Thyroid gland (tissue), 4 donors: Measurements from ENCODE around the gene PLXNA1. TPM values are rescaled to one million over a fixed set of nuclear protein-coding genes. Genes with fewer than 3 reads are reported as not detected.

Source experiments
- DNase-seq, 2 donors: peaks; one replicate each; pipeline ENCODE4 v3.0.0-alpha.2; 2019
- H3K27ac ChIP-seq, 3 donors: fragments of 200-600 bp; sonication (generic); 1 replicate in 2 of 3; 2 replicates in 1 of 3; pipeline ENCODE4 v1.5.1; 2016 to 2019; ENCODE audit warnings: mild to moderate bottlenecking in 1 of 3, moderate library complexity in 1 of 3
- H3K27me3 ChIP-seq: fragments of 200-600 bp; sonication (generic); one replicate; pipeline ENCODE4 v1.5.1; 2019
- H3K36me3 ChIP-seq, 2 donors: fragments of 200-600 bp; sonication (generic); one replicate each; pipeline ENCODE4 v1.5.1; 2016 to 2019
- H3K4me1 ChIP-seq, 2 donors: fragments of 200-600 bp; sonication (generic); one replicate each; pipeline ENCODE4 v1.5.1; 2017 to 2019
- H3K4me3 ChIP-seq, 3 donors: fragments of 200-600 bp; sonication (generic); replicated peaks in 1 of 3; 1 replicate in 2 of 3; 2 replicates in 1 of 3; pipeline ENCODE4 v1.5.1; 2016; ENCODE audit warnings: mild to moderate bottlenecking in 1 of 3
- H3K9me3 ChIP-seq: fragments of 200-600 bp; sonication (generic); one replicate; pipeline ENCODE4 v1.5.1; 2017
- POLR2A ChIP-seq, 2 donors: fragments of 450-650 bp; IDR thresholded peaks; one replicate each; pipeline ENCODE4 v1.6.1; 2017; ENCODE audit warnings: antibody characterized with exemption in 2 of 2, mild to moderate bottlenecking in 2 of 2, moderate library complexity in 1 of 2
- WGBS, 2 donors: methylation state at CpG; one replicate each; pipeline ENCODE4 v1.1.5; 2017; 5-methylcytosine and 5-hydroxymethylcytosine counted together
- intact Hi-C: fragments of 100-400 bp; cut with DNase I; formaldehyde crosslinking; loops from one replicate; pipeline ENCODE4 v1.15.1; 2023
- total RNA-seq, 4 donors: library from RNA; depleted of rRNA; stranded (reverse); fragments of >200 nt; gene quantifications; one replicate each; pipeline ENCODE4 v1.2.3, GENCODE V29; 2016
- TF ChIP-seq, protein P1 (sequence below), 6 experiments: fragments of 200-600 bp in 3 of 6; fragments of 450-650 bp in 3 of 6; sonication (generic) in 3 of 6; IDR thresholded peaks; one replicate each; pipeline ENCODE4 v1.5.1; 2016 to 2019; ENCODE audit warnings: antibody characterized with exemption in 6 of 6, mild to moderate bottlenecking in 2 of 6, inconsistent platforms in 1 of 6, moderate library complexity in 1 of 6

Gene PLXNA1
- total RNA-seq, 4 donors from 2014 or later = 16.0 to 28.0 (median 22.8) TPM

DNA sequence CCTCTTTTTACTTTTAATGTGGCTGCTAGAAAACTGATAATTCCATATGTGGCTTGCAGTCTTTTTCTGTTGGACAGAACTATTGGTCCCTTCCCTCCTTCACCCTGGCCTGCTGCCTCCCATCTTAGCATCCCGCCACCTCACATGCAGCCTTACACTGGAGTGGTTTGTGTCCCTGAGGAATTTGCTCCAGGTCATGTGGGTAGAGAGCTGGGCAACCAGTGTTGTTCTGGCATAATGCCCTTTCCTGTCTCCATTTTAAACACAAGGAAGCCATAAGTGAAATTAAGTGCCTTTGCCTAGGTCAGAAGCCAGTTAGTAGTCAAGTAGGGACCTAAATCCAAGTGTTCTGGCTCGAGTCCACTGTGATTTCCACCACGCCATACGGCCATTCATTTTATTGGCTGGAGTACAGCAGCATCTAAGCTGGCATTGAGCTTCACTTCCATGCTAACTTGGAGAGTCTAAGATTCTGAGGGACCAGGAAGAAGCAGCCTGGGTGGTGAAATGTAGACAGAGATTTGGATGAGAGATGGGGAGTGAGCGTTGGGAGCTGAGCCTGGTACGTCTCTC, 46.0 kb upstream of the PLXNA1 start:
- DNase-seq = no peak
- H3K4me3 ChIP-seq = no peak overlapping the region
- no peak overlapping the region for H3K27ac ChIP-seq
- WGBS, 2 donors = 82 to 87% methylated on average over 6 of the region's 6 CpGs
- H3K27me3 ChIP-seq = no peaks in the 10 kb centered on the region
- TF ChIP-seq, protein P1, sequence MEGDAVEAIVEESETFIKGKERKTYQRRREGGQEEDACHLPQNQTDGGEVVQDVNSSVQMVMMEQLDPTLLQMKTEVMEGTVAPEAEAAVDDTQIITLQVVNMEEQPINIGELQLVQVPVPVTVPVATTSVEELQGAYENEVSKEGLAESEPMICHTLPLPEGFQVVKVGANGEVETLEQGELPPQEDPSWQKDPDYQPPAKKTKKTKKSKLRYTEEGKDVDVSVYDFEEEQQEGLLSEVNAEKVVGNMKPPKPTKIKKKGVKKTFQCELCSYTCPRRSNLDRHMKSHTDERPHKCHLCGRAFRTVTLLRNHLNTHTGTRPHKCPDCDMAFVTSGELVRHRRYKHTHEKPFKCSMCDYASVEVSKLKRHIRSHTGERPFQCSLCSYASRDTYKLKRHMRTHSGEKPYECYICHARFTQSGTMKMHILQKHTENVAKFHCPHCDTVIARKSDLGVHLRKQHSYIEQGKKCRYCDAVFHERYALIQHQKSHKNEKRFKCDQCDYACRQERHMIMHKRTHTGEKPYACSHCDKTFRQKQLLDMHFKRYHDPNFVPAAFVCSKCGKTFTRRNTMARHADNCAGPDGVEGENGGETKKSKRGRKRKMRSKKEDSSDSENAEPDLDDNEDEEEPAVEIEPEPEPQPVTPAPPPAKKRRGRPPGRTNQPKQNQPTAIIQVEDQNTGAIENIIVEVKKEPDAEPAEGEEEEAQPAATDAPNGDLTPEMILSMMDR (IDR thresholded peaks at IDR 0.05) = no peak
- TF ChIP-seq POLR2A (IDR thresholded peaks at IDR 0.05) = no peak
- peaks cover 5 to 29% of the 10 kb centered on the region in 2 donors for H3K4me1 ChIP-seq
- no peaks in the 10 kb centered on the region for H3K9me3 ChIP-seq
- intact Hi-C loops = no loop called here
- H3K36me3 ChIP-seq = no peaks in the 10 kb centered on the region

DNA sequence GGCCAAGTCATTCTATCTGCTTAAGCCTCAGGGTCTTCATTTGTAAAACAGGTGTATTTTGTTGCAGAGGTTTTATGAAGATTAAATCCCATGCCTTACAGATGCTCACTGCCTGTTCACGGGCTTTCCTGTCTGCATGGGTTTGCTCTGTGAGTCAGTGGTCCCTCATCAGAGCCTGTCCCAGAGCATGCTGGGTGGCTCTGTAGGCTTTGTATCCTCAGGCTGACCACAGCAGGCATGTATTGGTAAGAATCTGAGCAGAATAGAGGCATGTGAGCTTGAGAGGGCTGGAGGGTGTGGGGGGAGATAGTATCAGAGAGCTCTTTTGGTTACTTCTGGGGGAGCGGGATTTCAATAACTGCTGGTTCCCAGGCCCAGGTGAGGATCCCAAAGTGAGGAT, 45.4 kb upstream of the PLXNA1 start:
- 94 to 100% methylated on average over 2 of the region's 2 CpGs for WGBS, 2 donors
- H3K9me3 ChIP-seq = no peaks in the 10 kb centered on the region
- H3K36me3 ChIP-seq = no peaks in the 10 kb centered on the region
- intact Hi-C loops = no loop called here
- no peaks in the 10 kb centered on the region for H3K27me3 ChIP-seq
- H3K4me1 ChIP-seq = peaks cover 5 to 23% of the 10 kb centered on the region in 2 donors
- H3K4me3 ChIP-seq = no peak overlapping the region
- TF ChIP-seq POLR2A (IDR thresholded peaks at IDR 0.05) = no peak
- TF ChIP-seq, protein P1 (IDR thresholded peaks at IDR 0.05) = no peak
- no peak for DNase-seq
- no peak overlapping the region for H3K27ac ChIP-seq

DNA sequence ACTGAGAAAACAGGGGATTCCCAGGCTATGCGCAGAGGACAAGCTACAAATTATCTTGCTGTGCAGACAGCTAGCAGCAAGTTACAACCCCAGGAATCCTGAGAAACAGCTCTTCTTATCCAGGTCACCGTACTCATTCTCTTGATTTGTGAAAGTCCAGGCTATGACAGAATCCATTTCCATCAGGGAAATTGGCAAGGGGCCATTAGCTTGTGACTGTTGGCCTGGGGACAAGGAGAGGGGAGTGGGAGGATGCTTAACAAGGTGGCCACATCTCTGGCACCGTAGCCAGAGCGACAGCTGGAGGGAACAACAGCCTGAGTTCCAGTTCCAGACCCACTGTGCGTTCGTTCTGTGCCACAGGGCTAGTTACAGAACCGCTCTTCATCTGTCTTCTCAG, 44.9 kb upstream of the PLXNA1 start:
- TF ChIP-seq, protein P1 (IDR thresholded peaks at IDR 0.05) = no peak
- TF ChIP-seq POLR2A (IDR thresholded peaks at IDR 0.05) = no peak
- DNase-seq = no peak
- WGBS, 2 donors = 82 to 87% methylated on average over 7 of the region's 7 CpGs
- Histone ChIP-seq H3K9me3 (no peaks in the 10 kb centered on the region), H3K4me3 (no peak overlapping the region), H3K36me3 (no peaks in the 10 kb centered on the region), H3K27me3 (no peaks in the 10 kb centered on the region), H3K4me1 (peaks cover 5 to 19% of the 10 kb centered on the region in 2 donors), H3K27ac (no peak overlapping the region)
- intact Hi-C loops = no loop called here

DNA sequence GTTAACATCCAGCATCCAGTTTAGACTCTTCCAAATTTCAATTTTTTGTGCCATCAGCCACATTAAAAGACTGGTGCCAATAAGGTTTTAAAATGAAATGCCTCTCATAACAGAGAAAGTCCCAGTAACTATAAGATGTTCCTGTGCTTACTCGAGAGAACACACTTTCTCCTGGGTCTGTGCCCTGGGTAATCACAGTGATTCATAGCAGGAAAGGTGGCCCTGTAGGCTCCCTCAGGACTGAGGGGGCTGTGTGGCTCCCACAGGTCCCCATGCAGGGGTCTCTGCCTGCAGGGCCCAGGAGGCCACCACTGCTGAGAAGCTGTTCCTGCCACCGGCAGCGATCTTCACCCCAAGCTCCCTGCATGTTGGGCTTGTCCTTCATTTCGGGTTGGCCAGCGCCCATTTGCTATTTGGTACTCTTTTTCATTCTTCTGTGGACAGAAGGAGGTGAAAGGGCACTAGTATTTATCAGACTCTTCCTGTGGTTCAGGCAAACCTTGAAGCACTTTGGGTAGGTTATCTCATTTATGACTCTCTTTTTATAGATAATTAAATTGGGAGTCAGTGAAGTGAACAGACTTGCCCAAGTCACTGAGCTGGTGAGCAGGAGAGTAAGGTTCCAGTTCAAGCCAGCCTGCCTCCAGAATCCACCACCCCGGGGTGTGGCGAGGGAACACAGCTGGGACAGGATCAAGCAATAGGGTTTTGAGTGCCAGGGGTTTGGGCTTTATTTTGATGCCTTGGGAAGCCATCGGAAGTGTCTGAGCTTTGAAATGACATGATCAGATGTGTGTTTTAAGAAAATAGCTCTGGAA, 44.2 kb upstream of the PLXNA1 start:
- no peaks in the 10 kb centered on the region for H3K27me3 ChIP-seq
- H3K27ac ChIP-seq = no peak overlapping the region
- 78 to 83% methylated on average over 8 of the region's 8 CpGs for WGBS, 2 donors
- no peak for TF ChIP-seq POLR2A (IDR thresholded peaks at IDR 0.05)
- TF ChIP-seq, protein P1 (IDR thresholded peaks at IDR 0.05) = no peak
- H3K4me1 ChIP-seq = peaks cover 5 to 18% of the 10 kb centered on the region in 2 donors
- intact Hi-C loops = no loop called here
- no peaks in the 10 kb centered on the region for H3K9me3 ChIP-seq
- no peak for DNase-seq
- H3K36me3 ChIP-seq = no peaks in the 10 kb centered on the region
- H3K4me3 ChIP-seq = no peak overlapping the region

DNA sequence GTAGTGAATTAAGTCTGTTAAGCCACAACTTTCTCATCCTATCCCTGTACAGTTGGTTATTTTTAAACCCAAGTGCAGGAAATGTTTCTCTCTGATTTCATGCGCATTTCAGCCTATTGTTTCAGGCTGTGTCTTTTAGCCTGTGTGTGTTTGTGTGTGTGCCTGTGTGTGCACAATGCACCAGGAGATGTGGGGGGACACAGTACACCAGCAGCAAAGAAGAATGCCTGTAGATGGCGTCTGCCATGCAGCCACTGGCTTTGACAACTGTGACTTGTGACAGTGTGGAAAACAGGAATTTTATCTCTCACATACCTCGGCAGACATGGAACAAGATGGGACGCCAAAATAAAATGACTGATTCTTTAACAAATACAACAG, 43.6 kb upstream of the PLXNA1 start:
- peaks cover 0 to 13% of the 10 kb centered on the region in 2 donors for H3K4me1 ChIP-seq
- H3K27ac ChIP-seq = no peak overlapping the region
- no peaks in the 10 kb centered on the region for H3K36me3 ChIP-seq
- H3K27me3 ChIP-seq = no peaks in the 10 kb centered on the region
- H3K4me3 ChIP-seq = no peak overlapping the region
- H3K9me3 ChIP-seq = no peaks in the 10 kb centered on the region
- TF ChIP-seq, protein P1 (IDR thresholded peaks at IDR 0.05) = no peak
- TF ChIP-seq POLR2A (IDR thresholded peaks at IDR 0.05) = no peak
- WGBS, 2 donors = 70 to 74% methylated on average over 4 of the region's 4 CpGs
- no peak for DNase-seq
- intact Hi-C loops = no loop called here
